DOHH2 (cell line): ENCODE measurements around the gene NCKAP5.

Experiments
- H3F3A ChIP-seq: fragments of 200-600 bp; sonication (generic), shearing (Covaris generic); 2 replicates; pipeline ENCODE4 v1.6.0; 2016; ENCODE audit warnings: antibody characterized with exemption, mild to moderate bottlenecking; ENCODE audit not compliant: control insufficient read depth, insufficient read depth
- H3K27ac ChIP-seq: fragments of 200-600 bp; sonication (generic); 2 replicates; pipeline ENCODE4 v1.5.1; 2014; ENCODE audit warnings: low read depth, mild to moderate bottlenecking, low read length, moderate library complexity
- H3K27me3 ChIP-seq: fragments of 200-600 bp; sonication (generic); 2 replicates; pipeline ENCODE4 v1.6.1; 2014; ENCODE audit warnings: mild to moderate bottlenecking, low read length, mixed read lengths; ENCODE audit not compliant: control insufficient read depth
- H3K36me3 ChIP-seq: fragments of 200-600 bp; sonication (generic); 2 replicates; pipeline ENCODE4 v1.6.1; 2014; ENCODE audit warnings: mild to moderate bottlenecking, low read length, moderate library complexity, mixed read lengths; ENCODE audit not compliant: control insufficient read depth
- H3K4me1 ChIP-seq: fragments of 200-600 bp; sonication (generic); 2 replicates; pipeline ENCODE4 v1.6.1; 2014; ENCODE audit warnings: mild to moderate bottlenecking, low read length, mixed read lengths; ENCODE audit not compliant: control insufficient read depth
- H3K4me2 ChIP-seq: fragments of 200-600 bp; sonication (generic); 2 replicates; pipeline ENCODE4 v1.6.0; 2014; ENCODE audit warnings: mild to moderate bottlenecking, low read length, moderate library complexity
- H3K4me3 ChIP-seq: fragments of 200-600 bp; sonication (generic); 2 replicates; pipeline ENCODE4 v1.5.1; 2014; ENCODE audit warnings: mild to moderate bottlenecking, low read length, mixed read lengths
- H3K79me2 ChIP-seq: fragments of 200-600 bp; sonication (generic); 2 replicates; pipeline ENCODE4 v1.6.1; 2014; ENCODE audit warnings: mild to moderate bottlenecking, low read length, mixed read lengths; ENCODE audit not compliant: control insufficient read depth
- H3K9me2 ChIP-seq: fragments of 200-600 bp; sonication (generic); replicated peaks from 2 replicates; pipeline ENCODE4 v1.6.1; 2014; ENCODE audit warnings: mild to moderate bottlenecking, low read length, mixed read lengths; ENCODE audit not compliant: control insufficient read depth
- H3K9me3 ChIP-seq: fragments of 200-600 bp; sonication (generic); 2 replicates; pipeline ENCODE4 v1.6.1; 2014; ENCODE audit warnings: antibody characterized with exemption, low read length, mixed read lengths; ENCODE audit not compliant: control insufficient read depth, insufficient read depth
- H4K20me1 ChIP-seq: fragments of 200-600 bp; sonication (generic); 2 replicates; pipeline ENCODE4 v1.6.0; 2014; ENCODE audit warnings: low read depth, mild to moderate bottlenecking, antibody characterized with exemption, low read length, moderate library complexity; ENCODE audit not compliant: control insufficient read depth, insufficient read depth
- EZH2phosphoT487 ChIP-seq: fragments of 200-600 bp; sonication (generic); IDR thresholded peaks from 2 replicates; pipeline ENCODE4 v1.6.1; 2017; ENCODE audit warnings: borderline replicate concordance, mild to moderate bottlenecking, antibody characterized with exemption, low read length, moderate library complexity, mixed read lengths
- TF ChIP-seq, protein P1 (sequence below): fragments of 200-600 bp; sonication (generic); IDR thresholded peaks from one replicate; pipeline ENCODE4 v1.5.1; 2014; ENCODE audit warnings: antibody characterized with exemption, mild to moderate bottlenecking, low read depth, low read length; ENCODE audit not compliant: poor library complexity, severe bottlenecking

NCKAP5 gene

DNA sequence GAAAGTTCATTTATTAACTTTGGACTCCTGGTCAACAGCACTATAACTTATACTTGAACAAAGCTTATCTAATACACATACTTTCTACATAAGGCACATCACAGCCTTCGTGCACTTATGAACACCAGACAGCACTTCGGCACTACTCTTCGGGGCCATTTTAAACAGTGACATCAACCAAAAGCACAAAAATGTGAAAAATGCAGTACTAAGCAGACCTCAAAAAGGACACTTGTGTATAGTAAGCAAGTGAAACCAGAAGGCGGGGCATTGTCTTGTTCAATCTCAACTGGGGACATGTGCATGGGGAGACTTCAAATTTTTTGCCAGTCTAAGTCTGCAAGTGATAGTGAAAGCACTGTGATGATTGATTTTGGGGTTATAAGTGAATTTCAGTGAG lies 163.0 kb downstream of the NCKAP5 start:
- H3K79me2 ChIP-seq: no peaks in the 10 kb centered on the region
- H3K27me3 ChIP-seq: no peaks in the 10 kb centered on the region
- H3K4me3 ChIP-seq: no peak overlapping the region
- H3K4me2 ChIP-seq: no peak overlapping the region
- TF ChIP-seq EZH2phosphoT487: no peak
- TF ChIP-seq, protein P1, sequence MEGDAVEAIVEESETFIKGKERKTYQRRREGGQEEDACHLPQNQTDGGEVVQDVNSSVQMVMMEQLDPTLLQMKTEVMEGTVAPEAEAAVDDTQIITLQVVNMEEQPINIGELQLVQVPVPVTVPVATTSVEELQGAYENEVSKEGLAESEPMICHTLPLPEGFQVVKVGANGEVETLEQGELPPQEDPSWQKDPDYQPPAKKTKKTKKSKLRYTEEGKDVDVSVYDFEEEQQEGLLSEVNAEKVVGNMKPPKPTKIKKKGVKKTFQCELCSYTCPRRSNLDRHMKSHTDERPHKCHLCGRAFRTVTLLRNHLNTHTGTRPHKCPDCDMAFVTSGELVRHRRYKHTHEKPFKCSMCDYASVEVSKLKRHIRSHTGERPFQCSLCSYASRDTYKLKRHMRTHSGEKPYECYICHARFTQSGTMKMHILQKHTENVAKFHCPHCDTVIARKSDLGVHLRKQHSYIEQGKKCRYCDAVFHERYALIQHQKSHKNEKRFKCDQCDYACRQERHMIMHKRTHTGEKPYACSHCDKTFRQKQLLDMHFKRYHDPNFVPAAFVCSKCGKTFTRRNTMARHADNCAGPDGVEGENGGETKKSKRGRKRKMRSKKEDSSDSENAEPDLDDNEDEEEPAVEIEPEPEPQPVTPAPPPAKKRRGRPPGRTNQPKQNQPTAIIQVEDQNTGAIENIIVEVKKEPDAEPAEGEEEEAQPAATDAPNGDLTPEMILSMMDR: no peak
- H4K20me1 ChIP-seq: no peaks in the 10 kb centered on the region
- H3F3A ChIP-seq: no peaks in the 10 kb centered on the region
- no peaks in the 10 kb centered on the region for H3K9me2 ChIP-seq
- no peak overlapping the region for H3K27ac ChIP-seq
- no peaks in the 10 kb centered on the region for H3K9me3 ChIP-seq
- H3K36me3 ChIP-seq: no peaks in the 10 kb centered on the region
- no peaks in the 10 kb centered on the region for H3K4me1 ChIP-seq

DNA sequence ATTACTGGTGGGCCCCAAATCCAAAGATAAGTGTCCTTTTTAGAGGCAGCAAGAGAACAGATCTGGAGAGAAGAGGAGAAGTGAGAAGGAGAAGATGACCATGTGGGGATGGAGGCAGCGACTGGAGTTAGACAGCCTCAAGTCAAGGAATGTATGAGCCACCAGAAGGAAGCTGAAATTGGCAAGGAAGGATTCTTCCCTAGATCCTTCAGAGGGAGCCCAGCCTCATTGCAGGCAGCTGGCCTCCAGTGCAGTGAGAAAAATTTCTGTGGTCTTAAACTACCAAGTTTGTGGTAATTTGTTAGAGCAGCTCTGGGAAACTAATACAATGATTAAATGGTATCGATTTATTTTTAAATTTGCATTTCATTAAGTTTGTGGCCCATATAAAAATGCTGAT lies 167.9 kb downstream of the NCKAP5 start:
- Histone ChIP-seq H3K27me3 (no peaks in the 10 kb centered on the region), H3K79me2 (no peaks in the 10 kb centered on the region), H3K27ac (no peak overlapping the region), H3F3A (no peaks in the 10 kb centered on the region), H4K20me1 (no peaks in the 10 kb centered on the region), H3K9me3 (no peaks in the 10 kb centered on the region), H3K36me3 (no peaks in the 10 kb centered on the region), H3K4me2 (no peak overlapping the region), H3K4me1 (no peaks in the 10 kb centered on the region), H3K4me3 (no peak overlapping the region), H3K9me2 (no peaks in the 10 kb centered on the region)
- TF ChIP-seq EZH2phosphoT487: no peak
- TF ChIP-seq, protein P1: no peak

DNA sequence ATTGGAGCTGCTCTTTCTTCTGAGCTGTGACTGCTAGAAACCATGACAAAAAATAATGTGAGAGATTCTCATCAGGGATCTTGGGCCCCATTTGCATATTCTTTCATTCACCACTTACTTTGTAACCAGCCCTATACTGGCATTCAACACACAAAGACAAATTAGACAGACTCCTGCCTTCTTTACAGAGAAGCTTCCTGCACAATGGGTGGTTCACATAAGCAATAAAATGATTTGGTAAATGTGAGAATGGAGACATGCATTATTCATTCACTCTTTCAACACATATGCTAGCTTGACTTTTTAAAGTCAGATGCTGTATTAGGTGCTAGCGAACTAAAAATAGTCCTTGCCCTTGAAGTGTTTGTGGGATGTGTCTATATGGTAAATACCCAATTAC lies 174.4 kb downstream of the NCKAP5 start:
- Histone ChIP-seq H3K4me2 (no peak overlapping the region), H3K36me3 (no peaks in the 10 kb centered on the region), H3K27me3 (no peaks in the 10 kb centered on the region), H3F3A (no peaks in the 10 kb centered on the region), H3K79me2 (no peaks in the 10 kb centered on the region), H3K9me3 (no peaks in the 10 kb centered on the region), H3K9me2 (no peaks in the 10 kb centered on the region), H4K20me1 (no peaks in the 10 kb centered on the region), H3K4me3 (no peak overlapping the region), H3K27ac (no peak overlapping the region), H3K4me1 (no peaks in the 10 kb centered on the region)
- TF ChIP-seq, protein P1: no peak
- no peak for TF ChIP-seq EZH2phosphoT487

DNA sequence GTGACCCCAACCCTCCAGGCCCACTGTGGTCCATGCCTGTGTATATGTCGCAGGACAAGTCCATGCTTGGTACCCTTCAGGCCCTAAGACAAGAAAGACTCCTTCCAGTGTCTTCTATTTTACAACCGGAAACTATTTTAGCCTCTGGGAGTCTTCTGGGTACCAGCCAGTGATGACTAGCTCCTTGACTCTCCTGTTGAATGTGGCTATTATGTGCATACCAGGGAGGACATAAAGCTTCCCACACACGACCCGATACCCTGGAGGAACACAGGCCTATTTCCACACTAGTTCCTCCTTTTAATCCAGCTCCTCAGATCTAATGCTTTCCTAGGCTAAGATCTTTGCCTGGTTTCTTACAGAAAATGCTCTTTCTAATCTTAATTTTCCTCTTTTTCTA lies 178.1 kb downstream of the NCKAP5 start:
- H3K9me2 ChIP-seq: no peaks in the 10 kb centered on the region
- H3K4me1 ChIP-seq: no peaks in the 10 kb centered on the region
- H3K79me2 ChIP-seq: no peaks in the 10 kb centered on the region
- no peak overlapping the region for H3K4me3 ChIP-seq
- H3K4me2 ChIP-seq: no peak overlapping the region
- H3F3A ChIP-seq: no peaks in the 10 kb centered on the region
- no peak for TF ChIP-seq EZH2phosphoT487
- TF ChIP-seq, protein P1: no peak
- no peaks in the 10 kb centered on the region for H3K36me3 ChIP-seq
- no peaks in the 10 kb centered on the region for H3K27me3 ChIP-seq
- no peaks in the 10 kb centered on the region for H4K20me1 ChIP-seq
- no peaks in the 10 kb centered on the region for H3K9me3 ChIP-seq
- H3K27ac ChIP-seq: no peak overlapping the region
